ENCODE results near the gene MAP4K3. TPM values are rescaled to one million over a fixed set of nuclear protein-coding genes. Genes with fewer than 3 reads are reported as not detected.

The MAP4K3 gene
- total RNA-seq, 1 experiment from 2014 or later = 97.4 TPM

DNA sequence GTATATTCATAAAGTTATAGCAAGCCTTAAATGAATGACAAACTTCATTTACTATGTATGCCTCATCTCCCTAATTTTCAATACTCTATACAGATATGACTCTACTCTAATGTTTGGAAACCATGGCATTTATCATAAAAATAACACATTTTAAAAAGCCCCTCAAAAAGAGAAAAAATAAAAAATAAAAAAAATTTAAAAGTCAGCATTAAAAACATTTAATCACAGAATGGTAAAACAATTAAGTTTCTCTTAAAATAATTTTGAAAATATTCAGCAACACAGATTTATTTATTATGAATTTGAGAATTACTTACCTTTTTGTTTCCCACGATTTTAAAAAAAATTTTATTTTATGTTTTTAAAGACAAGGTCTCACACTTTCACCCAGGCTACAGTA lies 128.3 kb downstream of the MAP4K3 start:
- no peaks in the 10 kb centered on the region for H3K4me1 ChIP-seq (ENCODE audit: insufficient read depth, low read length)
- H3K9me3 ChIP-seq (ENCODE audit: low read length) = no peaks in the 10 kb centered on the region
- no peaks in the 10 kb centered on the region for H4K20me1 ChIP-seq (ENCODE audit: low read length)
- H3K36me3 ChIP-seq (ENCODE audit: low read depth, low read length) = peaks cover 16% of the 10 kb centered on the region
- BruUV-seq (replicated peaks) = no TSS peak
- no peaks in the 10 kb centered on the region for H3K27me3 ChIP-seq (ENCODE audit: low read length)
- ChIA-PET CTCF (no interaction called here), POLR2A (ENCODE audit: unreplicated experiment) (no interaction called here)
- TF ChIP-seq, protein P1, sequence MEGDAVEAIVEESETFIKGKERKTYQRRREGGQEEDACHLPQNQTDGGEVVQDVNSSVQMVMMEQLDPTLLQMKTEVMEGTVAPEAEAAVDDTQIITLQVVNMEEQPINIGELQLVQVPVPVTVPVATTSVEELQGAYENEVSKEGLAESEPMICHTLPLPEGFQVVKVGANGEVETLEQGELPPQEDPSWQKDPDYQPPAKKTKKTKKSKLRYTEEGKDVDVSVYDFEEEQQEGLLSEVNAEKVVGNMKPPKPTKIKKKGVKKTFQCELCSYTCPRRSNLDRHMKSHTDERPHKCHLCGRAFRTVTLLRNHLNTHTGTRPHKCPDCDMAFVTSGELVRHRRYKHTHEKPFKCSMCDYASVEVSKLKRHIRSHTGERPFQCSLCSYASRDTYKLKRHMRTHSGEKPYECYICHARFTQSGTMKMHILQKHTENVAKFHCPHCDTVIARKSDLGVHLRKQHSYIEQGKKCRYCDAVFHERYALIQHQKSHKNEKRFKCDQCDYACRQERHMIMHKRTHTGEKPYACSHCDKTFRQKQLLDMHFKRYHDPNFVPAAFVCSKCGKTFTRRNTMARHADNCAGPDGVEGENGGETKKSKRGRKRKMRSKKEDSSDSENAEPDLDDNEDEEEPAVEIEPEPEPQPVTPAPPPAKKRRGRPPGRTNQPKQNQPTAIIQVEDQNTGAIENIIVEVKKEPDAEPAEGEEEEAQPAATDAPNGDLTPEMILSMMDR (conservative IDR thresholded peaks at IDR 0.05; ENCODE audit: low read depth, low read length) = no peak
- TF ChIP-seq EZH2 (IDR thresholded peaks at IDR 0.05; ENCODE audit: low read length, unreplicated experiment) (no peak), EZH2phosphoT487 (IDR thresholded peaks at IDR 0.05; ENCODE audit: borderline replicate concordance, low read length) (no peak)
- DNase-seq (no peak), ATAC-seq (no peak)
- no peaks in the 10 kb centered on the region for H3K79me2 ChIP-seq (ENCODE audit: low read length)
- H3K4me2 ChIP-seq (ENCODE audit: low read length) = no peak overlapping the region
- intact Hi-C loops (cut with micrococcal nuclease) = no loop called here
- no peaks in the 10 kb centered on the region for H3F3A ChIP-seq (ENCODE audit: low read length, unreplicated experiment)
- H3K9me2 ChIP-seq (replicated peaks; ENCODE audit: low read length) = no peaks in the 10 kb centered on the region
- H3K4me3 ChIP-seq (ENCODE audit: low read length) = no peak overlapping the region
- no peak overlapping the region for H2AFZ ChIP-seq (ENCODE audit: low read length)
- no peak overlapping the region for H3K27ac ChIP-seq (ENCODE audit: low read length)
- no peak overlapping the region for H3K9ac ChIP-seq (ENCODE audit: low read length)

DNA sequence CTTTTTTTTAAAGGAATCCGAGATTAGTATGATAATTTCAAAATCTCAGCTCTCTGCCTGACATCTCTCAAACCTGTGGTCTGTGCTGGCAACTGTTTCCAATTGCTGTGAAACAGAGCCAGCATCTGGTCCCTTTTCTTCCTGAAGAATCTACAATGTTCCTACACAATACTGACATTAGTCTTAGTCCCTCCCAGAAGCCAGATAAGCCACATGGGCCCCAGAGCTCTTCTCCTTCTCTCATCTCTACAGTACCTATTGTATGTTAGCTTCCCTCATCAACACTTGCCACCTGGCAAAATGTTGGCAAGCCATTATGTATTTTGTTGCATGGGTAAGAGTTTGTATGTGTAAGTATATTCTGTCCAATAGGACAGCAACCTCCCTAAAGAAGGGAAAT lies 130.5 kb downstream of the MAP4K3 start:
- DNase-seq (no peak), ATAC-seq (no peak)
- CTCF ChIA-PET = no interaction called here
- BruUV-seq (replicated peaks) = no TSS peak
- H3K9me3 ChIP-seq (ENCODE audit: low read length) = no peaks in the 10 kb centered on the region
- no peaks in the 10 kb centered on the region for H3F3A ChIP-seq (ENCODE audit: low read length, unreplicated experiment)
- H3K9ac ChIP-seq (ENCODE audit: low read length) = no peak overlapping the region
- H3K4me1 ChIP-seq (ENCODE audit: insufficient read depth, low read length) = no peaks in the 10 kb centered on the region
- POLR2A ChIA-PET (ENCODE audit: unreplicated experiment) = no interaction called here
- H3K4me2 ChIP-seq (ENCODE audit: low read length) = no peak overlapping the region
- no peaks in the 10 kb centered on the region for H3K27me3 ChIP-seq (ENCODE audit: low read length)
- no peak overlapping the region for H3K27ac ChIP-seq (ENCODE audit: low read length)
- peaks cover 16% of the 10 kb centered on the region; the same call in 1 of the 2 replicates for H3K36me3 ChIP-seq (ENCODE audit: low read depth, low read length)
- H2AFZ ChIP-seq (ENCODE audit: low read length) = no peak overlapping the region
- no peak overlapping the region for H3K4me3 ChIP-seq (ENCODE audit: low read length)
- H3K9me2 ChIP-seq (replicated peaks; ENCODE audit: low read length) = no peaks in the 10 kb centered on the region
- no peaks in the 10 kb centered on the region for H3K79me2 ChIP-seq (ENCODE audit: low read length)
- intact Hi-C loops (cut with micrococcal nuclease) = no loop called here
- TF ChIP-seq, protein P1 (conservative IDR thresholded peaks at IDR 0.05; ENCODE audit: low read depth, low read length) = no peak
- TF ChIP-seq EZH2 (IDR thresholded peaks at IDR 0.05; ENCODE audit: low read length, unreplicated experiment) (no peak), EZH2phosphoT487 (IDR thresholded peaks at IDR 0.05; ENCODE audit: borderline replicate concordance, low read length) (no peak)
- H4K20me1 ChIP-seq (ENCODE audit: low read length) = no peaks in the 10 kb centered on the region

DNA sequence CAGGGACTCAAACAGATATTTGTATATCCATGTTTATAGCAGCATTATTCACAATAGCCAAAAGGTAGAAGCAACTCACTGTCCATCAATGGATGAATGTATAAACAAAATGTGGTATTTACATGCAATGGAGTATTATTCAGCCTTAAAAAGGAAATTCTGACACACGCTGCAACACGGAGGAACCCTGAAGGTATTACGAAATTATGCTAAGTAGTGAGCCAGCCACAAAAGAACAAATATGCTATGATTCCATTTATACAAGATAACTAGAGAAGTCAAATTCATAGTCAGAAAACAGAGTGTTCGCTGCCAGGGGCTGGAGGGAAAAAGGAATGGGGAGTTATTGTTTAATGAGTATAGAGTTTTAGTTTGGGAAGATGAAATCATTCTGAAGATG lies 132.4 kb downstream of the MAP4K3 start:
- Histone ChIP-seq H3K27ac (ENCODE audit: low read length) (no peak overlapping the region), H2AFZ (ENCODE audit: low read length) (no peak overlapping the region)
- CTCF ChIA-PET = no interaction called here

More for the DNA sequence above, 132.4 kb downstream of the MAP4K3 start:
- POLR2A ChIA-PET (ENCODE audit: unreplicated experiment) = no interaction called here
- Histone ChIP-seq H3K4me2 (ENCODE audit: low read length) (no peak overlapping the region), H3K36me3 (ENCODE audit: low read depth, low read length) (peaks cover 6% of the 10 kb centered on the region; the same call in 1 of the 2 replicates), H3F3A (ENCODE audit: low read length, unreplicated experiment) (no peaks in the 10 kb centered on the region), H3K4me1 (ENCODE audit: insufficient read depth, low read length) (no peaks in the 10 kb centered on the region), H3K4me3 (ENCODE audit: low read length) (no peak overlapping the region), H4K20me1 (ENCODE audit: low read length) (no peaks in the 10 kb centered on the region), H3K27me3 (ENCODE audit: low read length) (no peaks in the 10 kb centered on the region), H3K9ac (ENCODE audit: low read length) (no peak overlapping the region), H3K79me2 (ENCODE audit: low read length) (no peaks in the 10 kb centered on the region), H3K9me3 (ENCODE audit: low read length) (no peaks in the 10 kb centered on the region), H3K9me2 (replicated peaks; ENCODE audit: low read length) (no peaks in the 10 kb centered on the region)
- ATAC-seq (no peak), DNase-seq (no peak)
- TF ChIP-seq EZH2phosphoT487 (IDR thresholded peaks at IDR 0.05; ENCODE audit: borderline replicate concordance, low read length) (no peak), EZH2 (IDR thresholded peaks at IDR 0.05; ENCODE audit: low read length, unreplicated experiment) (no peak)
- TF ChIP-seq, protein P1 (conservative IDR thresholded peaks at IDR 0.05; ENCODE audit: low read depth, low read length) = no peak
- BruUV-seq (replicated peaks) = no TSS peak
- intact Hi-C loops (cut with micrococcal nuclease) = no loop called here

Data from PC-3 (cell line).